K562 (cell line): Measurements from ENCODE around the gene KCNA1. TPM values are rescaled to one million over a fixed set of nuclear protein-coding genes. Genes with fewer than 3 reads are reported as not detected.

Experiments
- ATAC-seq: fragments of 200-7000 bp; cut with Tn5 transposase; 3 replicates; pipeline ENCODE4 v1.9.1; 2020; ENCODE audit warnings: moderate library complexity
- BruUV-seq: library from RNA; stranded (reverse); fragments of 400-500 nt; replicated peaks from 2 replicates; lab custom pipeline; 2021; lab: Mats Ljungman, UMichigan
- CTCF ChIA-PET: fragments of 300-600 bp; formaldehyde crosslinking; extraction: SDS; loops from one replicate; lab custom pipeline; 2021; ENCODE audit warnings: low intra/inter-chr PET ratio; lab: Yijun Ruan, JAX
- POLR2A ChIA-PET: fragments of 300-600, 350-650 bp; sonication (Branson Sonifier 250); formaldehyde crosslinking; extraction: SDS; loops from one replicate; lab custom pipeline; 2021; ENCODE audit warnings: antibody characterized with exemption, inconsistent platforms; lab: Yijun Ruan, JAX
- DNase-seq, 4 experiments: peaks; one replicate each; pipeline versions ENCODE4 v3.0.0 to v3.0.0-alpha.2; 2011 to 2018; ENCODE audit warnings: low spot score in 3 of 4, mixed read lengths in 3 of 4; ENCODE audit errors: extremely low read depth in 1 of 4
- FAIRE-seq: peaks from 2 replicates; lab custom pipeline; 2011; peaks lifted over from hg19 to GRCh38; lab: Jason Lieb, UNC
- H2AFZ ChIP-seq: 2 replicates; pipeline ENCODE4 v1.6.0; 2011; ENCODE audit warnings: low read depth, low read length, control low read depth, inconsistent platforms
- H3K27ac ChIP-seq: fragments of 200-600 bp; 3 replicates; pipeline ENCODE4 v1.8.0; 2011; ENCODE audit warnings: low read depth, mild to moderate bottlenecking, control low read depth, inconsistent platforms, low read length, moderate library complexity, mixed read lengths; ENCODE audit errors: extremely low read depth
- H3K27me3 ChIP-seq, 2 experiments: fragments of 300-600 bp in 1 of 2; 2 replicates in 1 of 2; 3 replicates in 1 of 2; pipeline versions ENCODE4 v1.6.0 to v1.8.0; 2011; ENCODE audit warnings: inconsistent platforms in 2 of 2, low read length in 2 of 2, mild to moderate bottlenecking in 1 of 2, mixed read lengths in 1 of 2, moderate library complexity in 1 of 2; ENCODE audit not compliant: control insufficient read depth in 2 of 2, insufficient read depth in 2 of 2
- H3K36me3 ChIP-seq: fragments of 300-600 bp; 3 replicates; pipeline ENCODE4 v1.8.0; 2011; ENCODE audit warnings: mild to moderate bottlenecking, low read length, inconsistent platforms; ENCODE audit not compliant: control insufficient read depth, insufficient read depth
- H3K4me1 ChIP-seq, 2 experiments: fragments of 200-600 bp in 1 of 2; replicated peaks in 1 of 2; 2 replicates in 1 of 2; 3 replicates in 1 of 2; pipeline versions ENCODE4 v1.5.1 to v1.8.0; 2011; ENCODE audit warnings: inconsistent platforms in 2 of 2, low read length in 2 of 2, mild to moderate bottlenecking in 1 of 2, mixed read lengths in 1 of 2, moderate library complexity in 1 of 2; ENCODE audit not compliant: control insufficient read depth in 2 of 2, insufficient read depth in 2 of 2
- H3K4me2 ChIP-seq: 2 replicates; pipeline ENCODE4 v1.6.1; 2011; ENCODE audit warnings: low read length, control low read depth, inconsistent platforms, mixed read lengths; ENCODE audit not compliant: insufficient read depth
- H3K4me3 ChIP-seq: fragments of 200-600 bp; sonication (generic), shearing (Covaris generic); 2 replicates; pipeline ENCODE4 v1.5.1; 2016; ENCODE audit warnings: control low read depth, inconsistent platforms
- H3K79me2 ChIP-seq: fragments of 200-600 bp; 3 replicates; pipeline ENCODE4 v1.8.0; 2011; ENCODE audit warnings: low read length, inconsistent platforms; ENCODE audit not compliant: control insufficient read depth, insufficient read depth
- H3K9ac ChIP-seq, 2 experiments: 2 replicates each; pipeline versions ENCODE4 v1.6.0 to v1.6.1; 2011; ENCODE audit warnings: low read depth in 2 of 2, low read length in 2 of 2, control low read depth in 1 of 2, inconsistent platforms in 1 of 2, mild to moderate bottlenecking in 1 of 2, mixed read lengths in 1 of 2; ENCODE audit not compliant: insufficient read depth in 1 of 2
- H3K9me1 ChIP-seq: one replicate; pipeline ENCODE4 v1.6.0; 2011; ENCODE audit warnings: inconsistent platforms, mild to moderate bottlenecking, low read length, moderate library complexity; ENCODE audit not compliant: control insufficient read depth, insufficient read depth
- H3K9me3 ChIP-seq: replicated peaks from 2 replicates; pipeline ENCODE4 v1.5.1; 2011; ENCODE audit warnings: low read depth, low read length, inconsistent platforms; ENCODE audit not compliant: control insufficient read depth, insufficient read depth
- H4K20me1 ChIP-seq: replicated peaks from 2 replicates; pipeline ENCODE4 v1.6.1; 2011; ENCODE audit warnings: low read length, inconsistent platforms, mixed read lengths; ENCODE audit not compliant: control insufficient read depth, insufficient read depth
- ELK3 ChIP-seq: fragments of 450-650 bp; formaldehyde crosslinking; IDR thresholded peaks from 2 replicates; pipeline ENCODE4 v1.4.0; 2020; ENCODE audit warnings: mild to moderate bottlenecking
- EP400 ChIP-seq: fragments of 450-650 bp; IDR thresholded peaks from 2 replicates; pipeline ENCODE4 v1.6.1; 2017; ENCODE audit warnings: antibody characterized with exemption, mild to moderate bottlenecking, moderate library complexity
- HDAC3 ChIP-seq: fragments of 450-650 bp; IDR thresholded peaks from 2 replicates; pipeline ENCODE4 v1.6.1; 2018; ENCODE audit warnings: borderline replicate concordance, mild to moderate bottlenecking, moderate library complexity; ENCODE audit not compliant: partially characterized antibody
- JUNB ChIP-seq: fragments of 450-650 bp; formaldehyde crosslinking; conservative IDR thresholded peaks from 2 replicates; pipeline ENCODE4 v1.4.0; 2020; ENCODE audit warnings: mild to moderate bottlenecking
- MEF2A ChIP-seq: IDR thresholded peaks from 2 replicates; pipeline ENCODE4 v1.6.1; 2011; ENCODE audit warnings: low read depth, mild to moderate bottlenecking, low read length, moderate library complexity; ENCODE audit not compliant: control insufficient read depth
- MTA2 ChIP-seq: fragments of 450-650 bp; IDR thresholded peaks from 2 replicates; pipeline ENCODE4 v1.6.1; 2016; ENCODE audit warnings: low read depth
- RBM17 ChIP-seq: fragments of 200-400 bp; formaldehyde crosslinking; IDR thresholded peaks from 2 replicates; pipeline ENCODE4 v1.6.1; 2017; ENCODE audit warnings: low read depth, mild to moderate bottlenecking, low read length, borderline replicate concordance
- SOX6 ChIP-seq: fragments of 450-650 bp; IDR thresholded peaks from 2 replicates; pipeline ENCODE4 v1.6.1; 2014; ENCODE audit warnings: mild to moderate bottlenecking
- TARDBP ChIP-seq: fragments of 450-650 bp; IDR thresholded peaks from 2 replicates; pipeline ENCODE4 v1.6.1; 2016
- TRIM24 ChIP-seq, 2 experiments: fragments of 450-650 bp; IDR thresholded peaks; 2 replicates each; pipeline ENCODE4 v1.6.1; 2016
- U2AF1 ChIP-seq: fragments of 200-400 bp; formaldehyde crosslinking; optimal IDR thresholded peaks from 2 replicates; pipeline ENCODE3; 2017; ENCODE audit warnings: mild to moderate bottlenecking, low read depth, low read length, moderate library complexity
- U2AF2 ChIP-seq: fragments of 200-400 bp; formaldehyde crosslinking; optimal IDR thresholded peaks from 2 replicates; pipeline ENCODE3; 2017; ENCODE audit warnings: low read depth, mild to moderate bottlenecking, low read length
- VEZF1 ChIP-seq: fragments of 200-800 bp; sonication (Bioruptor generic); IDR thresholded peaks from 2 replicates; pipeline ENCODE4 v1.6.1; 2017; ENCODE audit warnings: missing genetic modification characterization, missing compliant biosample characterization
- YBX1 ChIP-seq: fragments of 450-650 bp; IDR thresholded peaks from 2 replicates; pipeline ENCODE4 v1.7.1; 2016; ENCODE audit warnings: mild to moderate bottlenecking
- ZBTB17 ChIP-seq: fragments of 450-650 bp; formaldehyde crosslinking; IDR thresholded peaks from 2 replicates; pipeline ENCODE4 v1.4.0; 2020; ENCODE audit warnings: mild to moderate bottlenecking
- ZNF134 ChIP-seq: fragments of 250-450 bp; sonication (Bioruptor Pico); conservative IDR thresholded peaks from 2 replicates; pipeline ENCODE4 v1.4.0; 2020
- ZNF586 ChIP-seq: fragments of 450-650 bp; formaldehyde crosslinking; conservative IDR thresholded peaks from 2 replicates; pipeline ENCODE4 v1.4.0; 2020; ENCODE audit warnings: mild to moderate bottlenecking, moderate library complexity
- ZNF707 ChIP-seq: fragments of 250-450 bp; sonication (Bioruptor Pico); conservative IDR thresholded peaks from 2 replicates; pipeline ENCODE4 v1.8.0; 2022; ENCODE audit warnings: inconsistent platforms, mild to moderate bottlenecking, moderate library complexity
- WGBS: fragments of 100-300 bp; shearing (Covaris generic); methylation state at CpG from one replicate; pipeline ENCODE4 v1.1.6; 2016; ENCODE audit warnings: low coverage, mixed read lengths; ENCODE audit not compliant: insufficient coverage; ENCODE audit errors: missing lambda C conversion rate; 5-methylcytosine and 5-hydroxymethylcytosine counted together
- in situ Hi-C: fragments of 300-500 bp; cut with MboI; formaldehyde crosslinking; loops from 4 replicates; pipeline ENCODE4 v1.15.0; 2018; ENCODE audit warnings: inconsistent platforms, mixed read lengths
- intact Hi-C: fragments of 100-400 bp; cut with micrococcal nuclease; formaldehyde crosslinking; loops from 2 replicates; pipeline ENCODE4 v1.14.2; 2022
- polyA plus RNA-seq, 8 experiments: library from polyadenylated mRNA; depleted of rRNA in 4 of 8; stranded (reverse) in 5 of 8; unstranded in 3 of 8; fragments of >200 nt; fragmentation: Nextera tagmentation in 2 of 8; fragmentation: Illumina TruSeq in 1 of 8; extraction: Ambion mirVana in 2 of 8; extraction: Trizol in 1 of 8; gene quantifications; 2 replicates each; pipeline versions ENCODE4 v1.2.1 to v1.2.3, GENCODE V29; 2011 to 2014; ENCODE audit warnings: inconsistent platforms in 1 of 8, missing spikeins in 1 of 8
- total RNA-seq, 7 experiments: library from RNA; depleted of rRNA in 6 of 7; stranded (reverse); fragments of >200 nt in 6 of 7; fragmentation: Illumina TruSeq in 2 of 7; extraction: Trizol in 2 of 7; gene quantifications; 2 replicates each; pipeline versions ENCODE4 v1.2.1 to v1.2.3, GENCODE V29; 2011 to 2021; ENCODE audit warnings: low replicate concordance in 1 of 7
- TF ChIP-seq, protein P1 (sequence below): fragments of 450-650 bp; IDR thresholded peaks from 2 replicates; pipeline ENCODE4 v1.6.1; 2017; ENCODE audit warnings: antibody characterized with exemption

The KCNA1 gene
- total and polyA plus RNA-seq, 9 of the 15 experiments (the other 6 are each of a cell fraction or from before 2014, with no cell fraction given), result not detected

DNA sequence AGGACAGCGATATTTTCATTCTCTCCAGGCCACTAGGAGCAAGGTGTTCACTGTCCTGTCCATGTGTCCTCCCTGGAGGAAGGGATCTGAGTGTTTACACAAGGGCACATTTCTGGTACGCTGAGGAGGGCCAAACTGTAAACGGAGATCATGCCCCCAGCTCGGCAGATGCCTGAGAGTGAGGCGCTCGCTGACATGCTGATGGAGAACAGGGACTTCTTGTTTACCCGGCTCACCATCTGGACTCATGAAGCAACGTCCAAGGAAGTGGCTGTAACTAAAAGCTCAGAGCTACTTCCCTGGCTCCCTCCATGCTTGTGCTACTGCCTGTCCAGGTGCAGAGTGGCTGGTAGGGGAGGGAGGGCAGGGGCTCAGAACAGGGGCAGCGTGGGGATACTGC is 43.4 kb upstream of the KCNA1 start:
- Histone ChIP-seq H3K27me3 (no peaks in the 10 kb centered on the region; a peak in 1 of 5 replicates), H3K4me3 (no peak overlapping the region), H3K4me1 (no peaks in the 10 kb centered on the region), H3K9me3 (no peaks in the 10 kb centered on the region), H3K9ac (no peak overlapping the region), H3K79me2 (no peaks in the 10 kb centered on the region), H4K20me1 (no peaks in the 10 kb centered on the region), H3K4me2 (no peak overlapping the region), H3K9me1 (no peaks in the 10 kb centered on the region), H3K27ac (no peak overlapping the region), H3K36me3 (no peaks in the 10 kb centered on the region)
- no TSS peak for BruUV-seq
- ChIA-PET CTCF (no interaction called here), POLR2A (no interaction called here)
- in situ Hi-C loops, result no loop called here
- DNase-seq (no peak), FAIRE-seq (no peak), ATAC-seq (no peak)
- WGBS, result 0% methylated on average over 8 of the region's 9 CpGs
- intact Hi-C loops, result no loop called here
- TF ChIP-seq ZNF707 (CRISPR knock-in tag) (no peak), ZNF134 (CRISPR knock-in tag) (no peak), TARDBP (no peak), JUNB (CRISPR knock-in tag) (no peak), TRIM24 (IDR thresholded peaks at IDR 0.05) (no peak), ELK3 (CRISPR knock-in tag) (no peak), YBX1 (no peak), SOX6 (no peak), U2AF2 (no peak), VEZF1 (CRISPR knock-in tag) (no peak), HDAC3 (no peak), ZBTB17 (CRISPR knock-in tag) (no peak), MEF2A (no peak), ZNF586 (CRISPR knock-in tag) (no peak), EP400 (no peak), MTA2 (no peak), U2AF1 (no peak), RBM17 (no peak)
- TF ChIP-seq, protein P1, sequence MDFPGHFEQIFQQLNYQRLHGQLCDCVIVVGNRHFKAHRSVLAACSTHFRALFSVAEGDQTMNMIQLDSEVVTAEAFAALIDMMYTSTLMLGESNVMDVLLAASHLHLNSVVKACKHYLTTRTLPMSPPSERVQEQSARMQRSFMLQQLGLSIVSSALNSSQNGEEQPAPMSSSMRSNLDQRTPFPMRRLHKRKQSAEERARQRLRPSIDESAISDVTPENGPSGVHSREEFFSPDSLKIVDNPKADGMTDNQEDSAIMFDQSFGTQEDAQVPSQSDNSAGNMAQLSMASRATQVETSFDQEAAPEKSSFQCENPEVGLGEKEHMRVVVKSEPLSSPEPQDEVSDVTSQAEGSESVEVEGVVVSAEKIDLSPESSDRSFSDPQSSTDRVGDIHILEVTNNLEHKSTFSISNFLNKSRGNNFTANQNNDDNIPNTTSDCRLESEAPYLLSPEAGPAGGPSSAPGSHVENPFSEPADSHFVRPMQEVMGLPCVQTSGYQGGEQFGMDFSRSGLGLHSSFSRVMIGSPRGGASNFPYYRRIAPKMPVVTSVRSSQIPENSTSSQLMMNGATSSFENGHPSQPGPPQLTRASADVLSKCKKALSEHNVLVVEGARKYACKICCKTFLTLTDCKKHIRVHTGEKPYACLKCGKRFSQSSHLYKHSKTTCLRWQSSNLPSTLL, result no peak
- TF ChIP-seq, all 486 proteins: peak for 0
- H2AFZ ChIP-seq, result no peak overlapping the region
